GM19467 (cell line): ENCODE measurements around the gene ASS1.
"Not testable (repeated sequence)": the region's sequence is repeated elsewhere in the genome, so short reads cannot be mapped to it uniquely, and the experiment has no call there.

Experiments used
- ATAC-seq: cut with Tn5 transposase; IDR thresholded peaks from one replicate; pipeline ENCODE4 v1.9.1; 2021; ENCODE audit warnings: mild to moderate bottlenecking, moderate library complexity; ENCODE audit not compliant: unreplicated experiment

ASS1 gene

GRCh38 chr9:130444565-130445221 lies at the start of gene ASS1:
TSS of gene ASS1 (plus strand) at chr9:130444961. CDS start at chr9:130452229, 7,268 bp downstream.
- no peak for ATAC-seq

- no peak for ATAC-seq
Measured at GRCh38 chr9:130395810-130396435, 48.8 kb upstream of the ASS1 start.

GRCh38 chr9:130396581-130396980 lies 48.2 kb upstream of the ASS1 start:
- ATAC-seq: no peak

GRCh38 chr9:130398487-130399240 lies 46.1 kb upstream of the ASS1 start:
- no peak for ATAC-seq

GRCh38 chr9:130399768-130400167 lies 45.0 kb upstream of the ASS1 start:
- ATAC-seq: no peak

GRCh38 chr9:130400870-130401269 lies 43.9 kb upstream of the ASS1 start:
- no peak for ATAC-seq

- not testable (repeated sequence) for ATAC-seq
Measured at GRCh38 chr9:130401742-130402141, 43.0 kb upstream of the ASS1 start.

- no peak for ATAC-seq
Measured at GRCh38 chr9:130402243-130402642, 42.5 kb upstream of the ASS1 start.

- ATAC-seq: no peak
Measured at GRCh38 chr9:130402645-130403440, 41.9 kb upstream of the ASS1 start.

- no peak for ATAC-seq
Measured at GRCh38 chr9:130405657-130406257, 39.0 kb upstream of the ASS1 start.

- no peak for ATAC-seq
Measured at GRCh38 chr9:130406278-130406895, 38.4 kb upstream of the ASS1 start.

GRCh38 chr9:130407916-130408663 lies 36.7 kb upstream of the ASS1 start:
- no peak for ATAC-seq

GRCh38 chr9:130408669-130409068 lies 36.1 kb upstream of the ASS1 start:
- ATAC-seq: no peak

- no peak for ATAC-seq
Measured at GRCh38 chr9:130409246-130409645, 35.5 kb upstream of the ASS1 start.

- no peak for ATAC-seq
Measured at GRCh38 chr9:130410443-130410842, 34.3 kb upstream of the ASS1 start.

- no peak for ATAC-seq
Measured at GRCh38 chr9:130411566-130411915, 33.2 kb upstream of the ASS1 start.

- no peak for ATAC-seq
Measured at GRCh38 chr9:130414081-130414731, 30.6 kb upstream of the ASS1 start.

- no peak for ATAC-seq
Measured at GRCh38 chr9:130414910-130415746, 29.6 kb upstream of the ASS1 start.
